Activated T-helper 17 cell treated with anti-CD3 and anti-CD28 coated beads, Interleukin-2, amount 50 U/mL, for 72 hours (primary cell): ENCODE data around the gene RBM38. TPM values are rescaled to one million over a fixed set of nuclear protein-coding genes. Genes with fewer than 3 reads are reported as not detected.
"Not testable (repeated sequence)": the region's sequence is repeated elsewhere in the genome, so short reads cannot be mapped to it uniquely, and the experiment has no call there.

ENCODE experiments used
- ATAC-seq: fragments of 150-1000 bp; cut with Tn5 transposase; replicated peaks from 2 replicates; pipeline ENCODE4 v1.10.0; 2021; ENCODE audit warnings: mild to moderate bottlenecking, moderate library complexity
- H3K27ac Mint-ChIP-seq: one replicate; pipeline ENCODE4 v1.8.0; 2022; ENCODE audit warnings: mixed read lengths
- H3K27me3 Mint-ChIP-seq: one replicate; pipeline ENCODE4 v1.8.0; 2022; ENCODE audit warnings: mixed read lengths
- H3K36me3 Mint-ChIP-seq: one replicate; pipeline ENCODE4 v1.8.0; 2022; ENCODE audit warnings: low read depth, mild to moderate bottlenecking, mixed read lengths
- H3K4me1 Mint-ChIP-seq: one replicate; pipeline ENCODE4 v1.8.0; 2022; ENCODE audit warnings: mixed read lengths
- H3K4me3 Mint-ChIP-seq: one replicate; pipeline ENCODE4 v1.8.0; 2022; ENCODE audit warnings: mild to moderate bottlenecking, mixed read lengths
- H3K9me3 Mint-ChIP-seq: one replicate; pipeline ENCODE4 v1.8.0; 2022; ENCODE audit warnings: mixed read lengths
- total RNA-seq, 2 donors: library from RNA; stranded (reverse); gene quantifications; one replicate each; pipeline ENCODE4 v1.2.3, GENCODE V29; 2022

The RBM38 gene
- total RNA-seq, 2 donors from 2014 or later, result 63.0 to 64.3 TPM

GRCh38 chr20:57410924-57411323, 19.7 kb downstream of the RBM38 start:
- H3K27ac Mint-ChIP-seq, result no peak overlapping the region
- peaks cover 37% of the 10 kb centered on the region for H3K36me3 Mint-ChIP-seq
- ATAC-seq, result no peak
- H3K27me3 Mint-ChIP-seq, result no peaks in the 10 kb centered on the region
- no peak overlapping the region for H3K4me3 Mint-ChIP-seq
- no peaks in the 10 kb centered on the region for H3K9me3 Mint-ChIP-seq
- peaks cover 6% of the 10 kb centered on the region for H3K4me1 Mint-ChIP-seq

GRCh38 chr20:57411406-57412283, 20.4 kb downstream of the RBM38 start:
- no peak for ATAC-seq
- Mint-ChIP-seq H3K36me3 (peaks cover 31% of the 10 kb centered on the region), H3K4me1 (peaks cover 6% of the 10 kb centered on the region), H3K4me3 (no peak overlapping the region), H3K27ac (no peak overlapping the region), H3K27me3 (no peaks in the 10 kb centered on the region), H3K9me3 (no peaks in the 10 kb centered on the region)

DNA sequence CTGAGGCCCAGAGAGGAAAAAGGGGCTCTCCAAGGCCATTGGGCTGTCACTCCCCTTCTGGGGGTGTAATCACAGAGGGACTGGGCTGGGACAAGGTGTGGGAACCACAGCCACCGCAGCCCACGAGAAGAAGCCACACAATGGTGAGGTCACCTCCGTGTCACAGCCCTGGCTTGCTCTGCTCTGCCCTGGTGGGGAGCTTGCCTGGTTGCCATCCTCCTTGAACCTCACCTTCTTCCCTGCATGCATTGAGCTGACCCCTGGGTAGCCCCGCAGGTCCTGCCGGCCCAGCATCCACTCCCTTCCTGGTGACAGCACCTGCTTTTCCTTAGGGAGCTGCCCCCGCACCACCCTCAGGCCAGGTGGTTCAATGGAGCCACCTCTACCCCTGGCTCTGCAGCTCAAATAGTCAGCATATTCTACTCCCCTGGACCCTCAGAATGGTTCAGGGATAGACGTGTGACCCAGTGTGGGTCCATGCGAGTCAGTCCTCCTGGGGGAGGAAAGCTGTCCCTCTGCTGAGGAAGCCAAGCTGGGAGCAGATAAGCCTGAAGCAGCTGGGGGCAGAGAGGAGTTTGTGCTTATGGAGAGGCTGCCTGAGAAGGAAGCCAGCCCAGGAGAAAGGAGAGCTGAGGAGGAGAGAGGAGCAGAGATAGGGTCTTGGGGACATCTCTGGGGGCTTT, 21.3 kb downstream of the RBM38 start:
- H3K27me3 Mint-ChIP-seq, result no peaks in the 10 kb centered on the region
- peaks cover 23% of the 10 kb centered on the region for H3K36me3 Mint-ChIP-seq
- H3K27ac Mint-ChIP-seq, result no peak overlapping the region
- no peaks in the 10 kb centered on the region for H3K9me3 Mint-ChIP-seq
- peak; percentile 59 for ATAC-seq
- no peak overlapping the region for H3K4me3 Mint-ChIP-seq
- peaks cover 6% of the 10 kb centered on the region for H3K4me1 Mint-ChIP-seq

- no peak for ATAC-seq
- Mint-ChIP-seq H3K36me3 (peaks cover 8% of the 10 kb centered on the region), H3K4me3 (no peak overlapping the region), H3K9me3 (no peaks in the 10 kb centered on the region), H3K27me3 (no peaks in the 10 kb centered on the region), H3K4me1 (peaks cover 6% of the 10 kb centered on the region), H3K27ac (no peak overlapping the region)
These were observed 22.8 kb downstream of the RBM38 start for GRCh38 chr20:57413986-57414385.

DNA sequence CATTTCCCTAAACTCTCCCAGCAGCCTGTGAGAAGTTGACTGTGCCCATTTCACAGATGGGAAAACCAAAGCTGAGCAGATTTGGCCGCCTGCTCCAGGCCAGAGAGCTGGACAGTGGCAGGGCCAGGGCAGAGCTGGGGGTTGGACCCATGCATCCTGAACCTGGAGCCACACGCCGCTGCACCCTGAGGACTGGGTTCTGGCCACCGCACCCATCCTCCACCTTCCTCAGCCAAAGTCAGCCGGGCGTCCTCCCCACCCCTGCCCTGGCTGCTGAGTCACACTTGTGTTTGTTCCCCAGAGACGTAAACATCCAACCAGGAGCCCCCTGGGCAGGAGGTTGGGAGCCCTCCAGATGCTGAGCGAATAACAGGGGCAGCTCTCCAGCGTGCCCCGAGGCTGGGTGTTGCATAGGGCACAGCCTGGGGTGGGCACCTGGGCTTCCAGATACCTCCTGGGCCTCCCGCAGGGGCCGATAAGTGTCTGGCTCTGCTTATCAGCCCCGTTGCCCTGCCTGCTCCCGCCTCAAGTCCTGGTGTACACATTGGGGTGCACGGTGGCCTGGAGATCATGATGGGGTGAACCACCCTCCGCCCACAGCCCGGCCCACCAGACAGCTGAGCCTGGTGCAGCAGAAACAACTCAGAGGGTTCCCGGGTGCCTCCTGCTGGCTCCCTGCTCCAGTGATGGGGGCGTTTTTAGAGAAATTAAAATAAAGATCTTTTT, 23.8 kb downstream of the RBM38 start:
- no peaks in the 10 kb centered on the region for H3K36me3 Mint-ChIP-seq
- no peaks in the 10 kb centered on the region for H3K9me3 Mint-ChIP-seq
- no peak overlapping the region for H3K27ac Mint-ChIP-seq
- no peaks in the 10 kb centered on the region for H3K27me3 Mint-ChIP-seq
- no peak overlapping the region for H3K4me3 Mint-ChIP-seq
- no peak for ATAC-seq
- H3K4me1 Mint-ChIP-seq, result peaks cover 6% of the 10 kb centered on the region

GRCh38 chr20:57415771-57416170, 24.6 kb downstream of the RBM38 start:
- Mint-ChIP-seq H3K4me1 (peaks cover 4% of the 10 kb centered on the region), H3K27me3 (no peaks in the 10 kb centered on the region), H3K36me3 (no peaks in the 10 kb centered on the region), H3K27ac (peak overlapping the region; percentile 33), H3K9me3 (no peaks in the 10 kb centered on the region), H3K4me3 (no peak overlapping the region)
- ATAC-seq, result no peak

DNA sequence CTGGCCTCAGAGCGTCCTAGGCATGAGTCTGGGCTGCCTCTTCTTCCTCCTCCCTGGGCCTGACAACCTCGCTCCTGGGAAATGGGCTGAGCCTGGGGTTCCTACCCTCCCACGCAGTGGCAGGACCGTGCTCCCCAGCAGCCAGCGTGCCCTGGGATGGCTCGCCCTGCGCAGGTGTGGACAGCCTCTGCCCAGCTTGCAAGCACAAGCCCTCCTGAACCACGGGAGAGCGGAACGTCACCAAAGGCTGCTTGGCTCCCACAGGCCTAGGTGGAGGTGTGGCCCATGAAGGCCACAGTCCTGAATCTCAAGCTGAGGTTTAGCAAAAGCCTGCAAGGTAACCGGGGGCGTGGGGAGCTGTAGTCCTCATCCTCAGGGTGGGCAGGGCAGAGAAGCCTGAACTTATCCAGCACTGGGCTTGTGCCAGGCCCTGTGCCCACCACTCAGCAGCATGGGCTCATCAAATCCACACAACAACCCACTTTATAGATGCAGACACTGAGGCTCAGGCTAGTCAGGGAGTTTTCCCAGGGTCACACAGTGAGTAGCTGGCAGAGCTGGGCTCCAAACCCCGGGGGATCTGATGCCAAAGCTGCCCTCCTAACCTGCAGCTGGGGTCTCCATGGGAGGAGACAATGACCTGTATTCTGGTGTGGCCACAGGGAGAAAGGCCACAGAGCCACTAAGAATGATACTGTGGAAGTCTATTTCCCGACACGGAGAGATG, 25.3 kb downstream of the RBM38 start:
- Mint-ChIP-seq H3K36me3 (no peaks in the 10 kb centered on the region), H3K4me1 (no peaks in the 10 kb centered on the region)

GRCh38 chr20:57417051-57417689, 26.0 kb downstream of the RBM38 start:
- Mint-ChIP-seq H3K4me3 (no peak overlapping the region), H3K27ac (no peak overlapping the region), H3K27me3 (no peaks in the 10 kb centered on the region), H3K9me3 (no peaks in the 10 kb centered on the region), H3K4me1 (no peaks in the 10 kb centered on the region), H3K36me3 (no peaks in the 10 kb centered on the region)
- no peak for ATAC-seq

More for the DNA sequence above, 25.3 kb downstream of the RBM38 start:
- H3K27ac Mint-ChIP-seq, result peak overlapping the region; percentile 33
- ATAC-seq, result no peak
- no peak overlapping the region for H3K4me3 Mint-ChIP-seq
- H3K27me3 Mint-ChIP-seq, result no peaks in the 10 kb centered on the region
- no peaks in the 10 kb centered on the region for H3K9me3 Mint-ChIP-seq

- Mint-ChIP-seq H3K36me3 (no peaks in the 10 kb centered on the region), H3K9me3 (no peaks in the 10 kb centered on the region), H3K27ac (no peak overlapping the region), H3K27me3 (no peaks in the 10 kb centered on the region), H3K4me3 (no peak overlapping the region), H3K4me1 (no peaks in the 10 kb centered on the region)
- ATAC-seq, result no peak
These were observed 26.9 kb downstream of the RBM38 start for GRCh38 chr20:57417830-57418780.

GRCh38 chr20:57419479-57419878, 28.3 kb downstream of the RBM38 start:
- not testable (repeated sequence) for ATAC-seq, H3K9me3 Mint-ChIP-seq, H3K4me1 Mint-ChIP-seq, H3K4me3 Mint-ChIP-seq, H3K27me3 Mint-ChIP-seq, H3K27ac Mint-ChIP-seq, H3K36me3 Mint-ChIP-seq

GRCh38 chr20:57420571-57421252, 29.5 kb downstream of the RBM38 start:
- ATAC-seq, result no peak
- Mint-ChIP-seq H3K27me3 (no peaks in the 10 kb centered on the region), H3K4me1 (peaks cover 5% of the 10 kb centered on the region)

DNA sequence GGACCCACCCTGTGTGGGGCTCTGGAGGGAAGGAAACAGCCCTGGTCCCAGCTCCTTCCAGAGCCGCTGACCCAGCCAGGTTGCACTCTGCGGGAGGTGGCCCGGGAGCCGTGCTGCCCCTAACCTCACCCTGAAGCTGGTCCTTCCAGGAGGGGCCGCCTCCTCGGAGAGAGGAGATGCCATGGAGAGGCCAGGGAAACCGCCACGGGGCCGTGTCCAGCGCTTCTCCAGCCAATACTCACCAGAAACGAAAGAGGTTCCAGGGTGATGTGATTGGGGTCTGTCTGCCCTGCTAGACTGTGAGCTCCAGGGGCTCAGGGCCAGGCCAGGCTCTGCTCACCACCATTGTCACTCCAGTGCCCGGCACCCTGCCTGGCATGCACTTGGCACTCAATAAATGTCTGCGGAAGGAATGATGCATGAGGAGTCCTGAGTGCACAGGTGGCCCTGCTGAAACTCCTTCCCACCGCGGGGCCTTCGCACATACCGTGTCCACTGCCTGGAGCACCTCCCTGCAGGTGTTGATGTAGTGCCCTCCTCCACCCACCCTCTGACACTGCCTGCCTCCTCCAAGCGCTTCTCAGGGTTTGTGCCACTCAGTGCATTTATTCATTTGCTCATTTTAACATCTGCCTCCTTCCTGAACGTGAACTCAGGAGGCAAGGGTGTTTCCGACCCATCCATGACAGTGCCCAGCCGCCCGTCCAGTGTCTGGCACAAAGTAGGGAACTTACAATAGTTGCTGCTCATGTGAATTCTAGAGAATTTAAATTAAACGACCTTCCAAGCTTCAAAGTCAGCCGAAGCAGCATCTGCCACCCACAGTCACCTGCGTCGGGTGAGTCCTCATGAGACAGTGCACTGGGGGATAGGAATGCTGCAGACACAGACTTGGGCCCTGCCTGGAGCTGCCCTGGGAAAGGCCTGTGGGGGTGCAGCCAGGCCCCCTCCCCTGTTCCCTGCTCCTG, 30.3 kb downstream of the RBM38 start:
- H3K9me3 Mint-ChIP-seq, result no peaks in the 10 kb centered on the region
- peaks cover 5% of the 10 kb centered on the region for H3K4me1 Mint-ChIP-seq
- ATAC-seq, result no peak
- H3K4me3 Mint-ChIP-seq, result no peak overlapping the region
- H3K27me3 Mint-ChIP-seq, result no peaks in the 10 kb centered on the region
- no peak overlapping the region for H3K27ac Mint-ChIP-seq
- no peaks in the 10 kb centered on the region for H3K36me3 Mint-ChIP-seq

More at GRCh38 chr20:57420571-57421252, 29.5 kb downstream of the RBM38 start:
- Mint-ChIP-seq H3K27ac (no peak overlapping the region), H3K36me3 (no peaks in the 10 kb centered on the region), H3K4me3 (no peak overlapping the region), H3K9me3 (no peaks in the 10 kb centered on the region)
